ENCODE results near the gene NPR3.

NPR3 gene

GRCh38 chr5:32712481-32713360 lies 1.6 kb downstream of the NPR3 start:
- DNase-seq (ENCODE audit: low spot score) = no peak

GRCh38 chr5:32713361-32713769 lies 2.2 kb downstream of the NPR3 start:
- DNase-seq (ENCODE audit: low spot score) = no peak

- no peak for DNase-seq (ENCODE audit: low spot score)
These were observed 2.8 kb downstream of the NPR3 start for GRCh38 chr5:32713770-32714381.

GRCh38 chr5:32714836-32715235 lies 3.7 kb downstream of the NPR3 start:
- no peak for DNase-seq (ENCODE audit: low spot score)

- DNase-seq (ENCODE audit: low spot score) = no peak
These were observed 9.2 kb downstream of the NPR3 start for GRCh38 chr5:32720300-32720699.

- DNase-seq (ENCODE audit: low spot score) = no peak
These were observed 10.5 kb downstream of the NPR3 start for GRCh38 chr5:32721626-32722025.

GRCh38 chr5:32722957-32723356 lies 11.8 kb downstream of the NPR3 start:
- no peak for DNase-seq (ENCODE audit: low spot score)

GRCh38 chr5:32724526-32724925 lies 13.4 kb downstream of the NPR3 start:
- DNase-seq (ENCODE audit: low spot score) = no peak

- no peak for DNase-seq (ENCODE audit: low spot score)
These were observed 15.0 kb downstream of the NPR3 start for GRCh38 chr5:32726086-32726557.

- no peak for DNase-seq (ENCODE audit: low spot score)
These were observed 18.5 kb downstream of the NPR3 start for GRCh38 chr5:32729651-32730050.

- DNase-seq (ENCODE audit: low spot score) = no peak
These were observed 22.6 kb downstream of the NPR3 start for GRCh38 chr5:32733590-32734340.

- DNase-seq (ENCODE audit: low spot score) = no peak
These were observed 23.8 kb downstream of the NPR3 start for GRCh38 chr5:32734827-32735378.

- no peak for DNase-seq (ENCODE audit: low spot score)
These were observed 24.4 kb downstream of the NPR3 start for GRCh38 chr5:32735512-32735911.

GRCh38 chr5:32736842-32737241 lies 25.7 kb downstream of the NPR3 start:
- no peak for DNase-seq (ENCODE audit: low spot score)

GRCh38 chr5:32740651-32741050 lies 29.5 kb downstream of the NPR3 start:
- DNase-seq (ENCODE audit: low spot score) = no peak

GRCh38 chr5:32745317-32745716 lies 34.2 kb downstream of the NPR3 start:
- DNase-seq (ENCODE audit: low spot score) = no peak

- DNase-seq (ENCODE audit: low spot score) = no peak
These were observed 41.3 kb downstream of the NPR3 start for GRCh38 chr5:32752411-32752810.

- DNase-seq (ENCODE audit: low spot score) = no peak
These were observed 41.9 kb downstream of the NPR3 start for GRCh38 chr5:32753051-32753450.

- no peak for DNase-seq (ENCODE audit: low spot score)
These were observed 42.6 kb downstream of the NPR3 start for GRCh38 chr5:32753765-32754164.

GRCh38 chr5:32754284-32754683 lies 43.2 kb downstream of the NPR3 start:
- DNase-seq (ENCODE audit: low spot score) = no peak

- no peak for DNase-seq (ENCODE audit: low spot score)
These were observed 49.0 kb downstream of the NPR3 start for GRCh38 chr5:32760091-32760509.

GRCh38 chr5:32765266-32765665 lies 54.1 kb downstream of the NPR3 start:
- DNase-seq (ENCODE audit: low spot score) = no peak
